ENCODE results near the gene CCDC150.

CCDC150 gene

DNA sequence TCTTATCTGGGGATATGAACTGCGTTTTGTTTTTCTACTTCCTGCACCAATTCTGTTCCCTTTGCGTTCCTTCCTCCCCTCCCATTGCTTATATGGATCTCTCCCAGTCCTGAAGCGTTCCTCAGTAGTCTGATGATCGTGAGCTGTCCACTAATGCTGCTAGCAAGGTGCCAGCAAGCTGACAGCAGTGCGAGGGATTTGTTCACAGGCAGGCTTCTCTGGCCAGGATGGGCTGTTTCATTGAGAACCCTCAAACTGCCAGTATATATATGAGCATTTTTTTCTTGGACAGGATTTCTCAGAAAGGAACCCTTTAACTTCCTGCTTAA is 119.8 kb downstream of the CCDC150 start:
- Histone ChIP-seq H3K36me3 (ENCODE audit: insufficient read depth, low read length) (peaks cover 9% of the 10 kb centered on the region; the same call in 1 of the 2 replicates), H3K4me3 (ENCODE audit: low read depth, low read length) (no peak overlapping the region), H3K27ac (ENCODE audit: low read depth, low read length) (no peak overlapping the region), H3K79me2 (ENCODE audit: control insufficient read depth, insufficient read depth, low read length, unreplicated experiment) (no peaks in the 10 kb centered on the region), H2AFZ (ENCODE audit: low read length, unreplicated experiment) (no peak overlapping the region), H3K4me1 (ENCODE audit: control insufficient read depth, insufficient read depth, low read length, unreplicated experiment) (no peaks in the 10 kb centered on the region), H3K27me3 (ENCODE audit: insufficient read depth, low read length) (no peaks in the 10 kb centered on the region)

DNA sequence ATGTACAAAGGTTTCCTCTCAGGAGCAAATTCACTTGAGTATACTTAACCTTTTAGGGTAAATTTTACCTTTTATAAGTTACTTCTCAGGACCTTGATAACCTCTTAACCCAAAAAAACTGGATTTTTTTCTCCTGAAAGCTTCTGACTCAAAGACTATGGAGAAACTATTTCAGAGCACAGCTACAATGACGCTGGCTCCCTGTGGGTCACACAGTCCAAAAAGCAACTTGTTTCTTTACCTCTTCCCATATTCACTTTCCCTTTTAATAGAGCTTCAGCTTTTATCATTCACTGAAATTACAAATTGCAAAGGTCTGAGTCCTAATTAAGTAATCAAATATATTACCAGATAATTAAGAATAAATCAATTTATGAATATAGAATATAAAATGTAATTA is 127.6 kb downstream of the CCDC150 start:
- no peak overlapping the region for H3K27ac ChIP-seq (ENCODE audit: low read depth, low read length)
- H3K4me3 ChIP-seq (ENCODE audit: low read depth, low read length), result no peak overlapping the region
- H3K79me2 ChIP-seq (ENCODE audit: control insufficient read depth, insufficient read depth, low read length, unreplicated experiment), result no peaks in the 10 kb centered on the region
- no peaks in the 10 kb centered on the region for H3K4me1 ChIP-seq (ENCODE audit: control insufficient read depth, insufficient read depth, low read length, unreplicated experiment)
- peaks cover 29% of the 10 kb centered on the region for H3K36me3 ChIP-seq (ENCODE audit: insufficient read depth, low read length)
- no peaks in the 10 kb centered on the region for H3K27me3 ChIP-seq (ENCODE audit: insufficient read depth, low read length)
- H2AFZ ChIP-seq (ENCODE audit: low read length, unreplicated experiment), result no peak overlapping the region
